Measurements from ENCODE around the gene CDC25C.
A peak's percentile ranks its signal among the peaks of the same experiment; 100 is the strongest.
"Not testable (repeated sequence)": the region's sequence is repeated elsewhere in the genome, so short reads cannot be mapped to it uniquely, and the experiment has no call there.

CDC25C gene

GRCh38 chr5:138344887-138345622 lies 13.5 kb upstream of the CDC25C start:
- no peak for DNase-seq (ENCODE audit: low spot score)

GRCh38 chr5:138340008-138340407 lies 8.4 kb upstream of the CDC25C start:
- DNase-seq (ENCODE audit: low spot score) = no peak

DNA sequence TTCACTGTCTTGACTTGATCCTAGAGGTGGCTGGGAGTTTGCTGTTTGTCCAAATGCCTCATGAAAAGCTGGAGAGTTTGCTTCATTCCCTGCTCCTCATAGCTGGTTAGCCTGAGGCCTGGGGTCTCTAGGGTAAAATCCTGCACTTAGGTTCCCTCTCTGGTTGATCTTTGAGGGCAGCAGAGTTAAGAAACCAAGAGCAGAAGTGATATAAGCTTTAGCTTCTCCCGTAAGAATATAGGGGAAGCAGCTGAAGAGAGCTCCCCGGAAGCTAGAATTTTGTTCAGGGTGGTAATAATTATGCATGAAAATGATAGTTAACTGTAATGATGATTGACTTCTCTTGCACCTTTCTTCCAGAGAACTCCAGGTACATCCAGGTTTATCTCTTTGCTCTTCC lies 7.9 kb upstream of the CDC25C start:
- peak; percentile 31 for DNase-seq (ENCODE audit: low spot score)

DNA sequence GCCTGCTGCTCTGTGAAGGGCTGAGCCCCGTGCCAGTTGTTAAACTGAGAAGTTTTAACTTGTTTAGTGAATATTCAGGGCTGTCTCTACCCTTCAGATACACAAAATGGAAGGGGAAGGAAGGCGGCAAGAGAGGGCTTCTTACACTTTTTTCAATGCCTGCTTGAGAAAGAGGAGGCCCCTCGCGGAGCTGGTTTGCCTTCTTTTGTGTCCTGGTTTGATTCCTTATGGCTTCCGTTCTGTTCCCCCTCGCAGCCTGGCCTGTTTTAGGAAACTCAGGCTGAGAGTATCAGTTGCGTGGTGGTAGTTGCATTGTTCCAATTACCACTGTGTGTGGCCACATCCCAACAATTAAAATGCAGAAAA lies 7.5 kb upstream of the CDC25C start:
- no peak for DNase-seq (ENCODE audit: low spot score)

DNA sequence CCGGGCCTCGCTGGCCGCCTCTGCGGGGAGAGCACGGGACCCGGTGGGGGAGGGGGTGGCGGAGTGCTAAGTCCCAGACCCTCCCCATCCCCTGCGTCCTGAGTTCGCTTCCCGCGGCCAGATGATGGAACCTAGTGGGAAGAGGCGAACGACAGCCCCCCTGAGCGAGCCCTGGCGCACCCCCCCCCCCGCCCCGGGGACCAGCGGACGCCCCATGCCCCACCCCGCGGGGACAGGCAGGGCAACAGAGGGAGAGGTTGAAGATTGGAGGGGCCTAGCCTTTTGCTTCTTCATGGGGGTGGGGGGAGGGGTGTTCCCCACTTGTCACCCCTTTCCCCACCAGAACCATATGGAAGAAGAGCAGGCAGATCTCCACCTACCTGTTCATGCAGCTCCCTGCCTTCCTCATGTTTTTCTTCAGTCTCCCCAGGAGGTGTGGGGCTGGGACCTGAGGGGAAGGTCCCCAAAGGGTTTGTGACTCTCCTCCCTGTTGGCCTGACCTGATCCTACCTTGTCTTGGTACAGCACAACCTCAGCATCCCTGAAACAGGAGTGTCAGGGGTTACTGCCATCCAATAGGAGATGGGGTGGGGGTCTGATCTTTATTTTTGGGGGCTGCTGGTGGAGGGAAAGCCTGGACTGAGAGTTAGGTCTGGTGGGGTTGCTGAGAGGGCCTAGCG lies 6.9 kb upstream of the CDC25C start:
- DNase-seq (ENCODE audit: low spot score) = no peak

GRCh38 chr5:138337685-138338410 lies 6.2 kb upstream of the CDC25C start, which contains the start of gene FAM53C:
Gene FAM53C, plus strand, starts transcription at chr5:138338266. Its CDS starts 3,070 bp downstream, at chr5:138341336.
- DNase-seq (ENCODE audit: low spot score) = peak; percentile 89

- peak; percentile 75 for DNase-seq (ENCODE audit: low spot score)
These were observed 5.5 kb upstream of the CDC25C start for GRCh38 chr5:138336952-138337684.

DNA sequence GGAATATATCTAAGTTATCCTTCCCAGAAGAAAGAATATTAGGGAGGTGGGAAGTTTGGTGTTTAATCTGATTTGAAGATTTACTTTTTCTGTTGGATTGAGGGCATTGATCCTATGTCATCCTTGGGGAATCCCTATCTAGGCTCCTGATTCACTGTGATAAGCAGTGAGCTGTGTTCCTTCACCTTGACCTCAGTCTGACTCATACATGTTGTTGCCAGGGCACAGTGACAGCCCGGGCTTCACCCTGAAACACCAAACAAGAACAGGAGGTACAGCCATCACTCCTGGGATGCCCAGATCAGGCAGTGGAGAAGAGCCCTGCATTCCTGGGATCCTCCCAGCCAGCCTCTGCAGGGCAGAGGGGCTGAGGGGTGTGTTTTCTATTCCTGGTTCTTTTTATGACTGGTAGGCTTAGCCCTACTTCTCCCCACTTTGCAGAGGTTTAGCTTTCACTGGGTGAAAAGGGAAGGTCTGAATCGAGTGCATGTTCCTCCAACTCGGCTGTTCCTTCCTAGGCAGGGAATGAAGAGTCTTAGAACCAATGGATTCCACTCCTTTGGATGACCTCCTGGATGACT lies 3.4 kb upstream of the CDC25C start:
- DNase-seq (ENCODE audit: low spot score) = no peak

DNA sequence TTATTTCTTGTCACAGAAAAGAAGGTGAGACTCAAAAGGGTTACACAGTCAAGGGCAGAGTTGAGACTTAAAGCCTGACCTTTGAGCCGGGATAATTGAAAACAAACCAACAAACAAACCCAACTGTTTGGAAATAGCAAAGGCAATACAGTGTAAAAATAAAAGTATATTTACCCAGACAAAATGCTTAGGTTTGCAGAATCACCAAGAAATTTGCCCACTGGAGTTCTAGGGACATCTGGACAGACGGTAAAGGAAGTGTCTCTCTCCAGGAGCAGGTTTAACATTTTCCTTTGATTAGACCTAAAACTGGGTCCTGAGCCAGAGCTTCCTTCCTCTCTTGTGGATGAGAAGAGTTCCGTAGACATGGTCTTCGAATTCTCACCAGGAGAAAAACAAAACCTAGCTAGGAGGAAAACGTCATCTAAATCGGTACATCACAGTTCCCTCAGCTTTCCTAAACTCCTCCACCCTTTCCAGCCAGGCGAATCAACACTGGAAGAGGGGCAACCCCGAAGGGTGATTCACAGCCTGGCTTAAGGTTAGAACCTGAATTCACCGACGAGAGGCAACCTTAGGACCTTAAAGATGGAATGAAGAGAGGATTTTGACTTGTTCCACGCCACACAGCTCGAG lies 673 bp downstream of the CDC25C start:
- DNase-seq (ENCODE audit: low spot score) = no peak

- DNase-seq (ENCODE audit: low spot score) = not testable (repeated sequence)
These were observed 13.4 kb downstream of the CDC25C start for GRCh38 chr5:138318211-138318610.

GRCh38 chr5:138316355-138316754 lies 15.2 kb downstream of the CDC25C start:
- no peak for DNase-seq (ENCODE audit: low spot score)

DNA sequence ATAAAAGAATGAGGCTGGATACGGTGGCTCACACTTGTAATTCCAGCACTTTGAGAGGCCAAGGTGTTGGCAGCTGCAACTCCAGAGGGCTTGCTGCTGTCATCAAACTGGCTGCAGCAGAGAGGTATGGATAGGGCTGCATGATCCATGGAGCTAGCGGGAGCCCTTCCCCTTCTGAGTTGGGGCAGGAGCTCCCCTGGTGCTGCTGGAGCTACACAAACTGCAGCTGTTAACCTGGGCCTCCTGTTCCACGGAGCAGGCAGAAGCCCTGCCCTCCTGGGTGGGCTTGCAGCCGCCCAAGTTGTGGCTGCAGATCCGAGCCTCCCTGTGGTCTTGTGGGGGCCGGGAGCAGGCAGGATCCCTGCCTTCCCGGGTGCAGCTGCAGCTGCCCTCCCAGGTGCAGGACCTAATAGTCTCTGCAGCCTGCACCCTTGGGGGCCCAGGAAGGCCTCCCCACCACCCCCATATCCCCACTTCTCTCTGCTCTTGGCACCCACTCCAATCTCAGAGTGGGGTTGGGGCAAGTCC lies 15.8 kb downstream of the CDC25C start:
- DNase-seq (ENCODE audit: low spot score) = no peak

- no peak for DNase-seq (ENCODE audit: low spot score)
These were observed 25.8 kb downstream of the CDC25C start for GRCh38 chr5:138305797-138306196.

GRCh38 chr5:138303372-138303771 lies 28.2 kb downstream of the CDC25C start:
- no peak for DNase-seq (ENCODE audit: low spot score)

GRCh38 chr5:138289296-138289695 lies 42.3 kb downstream of the CDC25C start:
- DNase-seq (ENCODE audit: low spot score) = no peak

GRCh38 chr5:138287246-138287645 lies 44.4 kb downstream of the CDC25C start:
- no peak for DNase-seq (ENCODE audit: low spot score)

DNA sequence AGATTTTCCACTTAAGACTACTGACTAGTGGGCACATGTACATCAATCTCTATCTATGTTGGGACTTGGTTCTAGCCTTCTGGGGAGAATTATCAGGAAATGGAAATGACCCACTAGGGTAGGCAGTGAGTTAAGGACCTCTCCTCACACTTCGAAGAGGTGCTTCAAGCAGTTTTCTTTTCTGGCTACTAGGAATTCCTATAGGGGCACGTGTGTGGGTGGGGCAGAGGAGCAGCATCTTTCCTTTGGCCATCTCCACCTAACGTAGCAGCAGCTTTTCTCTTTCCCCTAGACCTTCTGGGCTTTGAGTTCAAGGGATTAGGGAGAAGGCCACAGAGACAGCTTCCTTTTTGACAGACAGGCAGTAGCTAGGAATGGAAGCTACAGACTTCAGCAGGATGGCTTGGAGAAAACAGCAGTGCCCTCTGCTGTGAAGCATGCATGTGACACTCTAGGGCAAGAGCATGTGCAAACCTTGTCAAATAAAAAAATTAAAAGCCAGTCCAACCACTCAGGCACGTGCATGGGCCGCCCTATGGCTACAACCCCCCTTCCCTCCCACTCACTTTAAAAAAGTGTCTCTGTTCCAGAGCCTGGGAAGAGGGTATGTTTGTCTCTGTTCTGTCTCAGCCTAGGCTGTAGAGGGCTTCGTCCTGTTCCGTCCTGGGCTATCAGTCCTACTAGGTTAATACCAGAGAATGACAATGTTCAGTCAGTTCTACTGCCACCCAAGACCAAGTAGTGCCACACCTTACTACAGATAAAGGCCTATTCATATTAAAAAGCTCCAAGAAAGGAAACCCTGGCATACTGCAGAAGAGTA lies 48.5 kb downstream of the CDC25C start:
- DNase-seq (ENCODE audit: low spot score) = no peak

GRCh38 chr5:138280915-138281314 lies 50.7 kb downstream of the CDC25C start:
- DNase-seq (ENCODE audit: low spot score) = no peak

DNA sequence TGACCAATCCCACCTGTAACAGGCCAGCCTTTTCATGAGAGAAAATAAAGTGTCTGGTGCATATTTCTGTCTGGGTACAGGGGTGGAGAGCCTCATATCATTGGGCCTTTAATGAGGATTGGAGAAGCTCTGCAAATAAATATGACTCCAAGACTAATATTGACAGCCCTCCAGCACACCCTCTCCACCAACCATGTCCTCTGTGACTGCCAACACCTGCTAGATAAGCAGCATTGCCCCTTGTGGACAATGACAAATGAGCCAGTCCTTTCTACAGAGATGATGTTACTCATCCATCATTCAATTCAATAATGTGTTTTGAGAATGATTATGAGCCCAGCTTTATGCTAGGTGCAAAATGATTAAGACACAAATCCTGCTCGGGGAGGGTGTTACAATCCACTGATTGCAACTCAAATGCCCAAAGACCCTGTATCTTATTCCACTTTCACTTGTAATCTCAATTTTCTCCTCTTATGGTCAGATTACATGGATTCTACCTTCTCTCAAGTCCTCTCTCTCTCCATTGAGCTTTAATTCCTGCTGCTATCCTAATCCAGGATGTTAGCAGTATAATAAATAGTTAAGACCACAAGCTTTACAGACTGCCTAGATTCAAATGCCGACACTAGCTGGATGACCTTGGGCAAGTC lies 55.1 kb downstream of the CDC25C start:
- no peak for DNase-seq (ENCODE audit: low spot score)

- DNase-seq (ENCODE audit: low spot score) = no peak
These were observed 55.7 kb downstream of the CDC25C start for GRCh38 chr5:138275895-138276294.

Data from germinal center (tissue), 1 donor.